Measurements from ENCODE around the gene BAIAP2. TPM values are rescaled to one million over a fixed set of nuclear protein-coding genes. Genes with fewer than 3 reads are reported as not detected.

Gene BAIAP2
- total RNA-seq, 3 donors from 2014 or later = 21.0 to 47.0 (median 37.6) TPM

- intact Hi-C loops (cut with DNase I; ENCODE audit: low total_unique reads) = loop anchor here (10.0 kb wide), 1 partner anchor 565 kb away; no protein-coding TSS in a partner anchor
- H3K36me3 ChIP-seq = no peaks in the 10 kb centered on the region
- peak overlapping the region in 2 of 3 donors; percentile 30 to 59 for H3K4me3 ChIP-seq
- DNase-seq (ENCODE audit: low spot score in 2 of 2) = no peak
- TF ChIP-seq, protein P1, sequence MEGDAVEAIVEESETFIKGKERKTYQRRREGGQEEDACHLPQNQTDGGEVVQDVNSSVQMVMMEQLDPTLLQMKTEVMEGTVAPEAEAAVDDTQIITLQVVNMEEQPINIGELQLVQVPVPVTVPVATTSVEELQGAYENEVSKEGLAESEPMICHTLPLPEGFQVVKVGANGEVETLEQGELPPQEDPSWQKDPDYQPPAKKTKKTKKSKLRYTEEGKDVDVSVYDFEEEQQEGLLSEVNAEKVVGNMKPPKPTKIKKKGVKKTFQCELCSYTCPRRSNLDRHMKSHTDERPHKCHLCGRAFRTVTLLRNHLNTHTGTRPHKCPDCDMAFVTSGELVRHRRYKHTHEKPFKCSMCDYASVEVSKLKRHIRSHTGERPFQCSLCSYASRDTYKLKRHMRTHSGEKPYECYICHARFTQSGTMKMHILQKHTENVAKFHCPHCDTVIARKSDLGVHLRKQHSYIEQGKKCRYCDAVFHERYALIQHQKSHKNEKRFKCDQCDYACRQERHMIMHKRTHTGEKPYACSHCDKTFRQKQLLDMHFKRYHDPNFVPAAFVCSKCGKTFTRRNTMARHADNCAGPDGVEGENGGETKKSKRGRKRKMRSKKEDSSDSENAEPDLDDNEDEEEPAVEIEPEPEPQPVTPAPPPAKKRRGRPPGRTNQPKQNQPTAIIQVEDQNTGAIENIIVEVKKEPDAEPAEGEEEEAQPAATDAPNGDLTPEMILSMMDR (IDR thresholded peaks at IDR 0.05) = no peak
- no peak for TF ChIP-seq POLR2AphosphoS5 (IDR thresholded peaks at IDR 0.05)
- H3K27me3 ChIP-seq = no peaks in the 10 kb centered on the region
- peaks cover 0 to 11% of the 10 kb centered on the region in 2 donors for H3K4me1 ChIP-seq
- H3K27ac ChIP-seq = peak overlapping the region in 1 of 2 donors; percentile 49
- no peaks in the 10 kb centered on the region for H3K9me3 ChIP-seq
Observed at GRCh38 chr17:80989586-80989913, 45.4 kb upstream of the BAIAP2 start.

DNA sequence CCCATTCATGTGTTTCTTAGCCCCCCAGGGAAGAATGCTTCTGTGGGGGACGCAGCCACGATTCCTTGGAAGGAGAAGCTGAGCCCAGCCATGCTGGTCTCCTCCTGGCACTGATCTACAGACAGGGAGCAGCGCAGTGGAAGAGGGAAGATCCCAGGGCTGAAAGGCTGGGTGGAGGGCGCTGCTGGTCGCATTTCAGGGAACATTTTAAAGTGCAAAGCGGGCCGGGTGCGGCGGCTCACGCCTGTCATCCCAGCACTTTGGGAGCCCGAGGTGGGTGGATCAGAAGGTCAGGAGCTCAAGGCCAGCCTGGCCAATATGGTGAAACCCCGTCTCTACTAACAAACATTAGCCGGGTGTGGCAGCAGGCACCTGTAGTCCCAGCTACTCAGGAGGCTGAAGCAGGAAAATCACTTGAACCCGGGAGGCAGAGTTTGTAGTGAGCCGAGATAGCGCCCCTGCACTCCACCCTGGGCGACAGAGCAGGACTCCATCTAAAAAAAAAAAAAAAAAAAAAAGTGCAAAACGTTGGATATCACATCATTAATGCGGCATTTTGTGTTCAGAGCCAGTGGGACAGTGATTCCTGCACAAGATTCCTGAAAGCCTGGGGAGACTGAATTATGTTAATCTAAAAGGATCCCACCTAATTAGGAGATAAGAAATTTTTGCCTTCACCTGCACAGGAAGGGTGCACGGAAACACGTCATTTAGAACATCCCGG is 43.9 kb upstream of the BAIAP2 start:
- intact Hi-C loops (cut with DNase I; ENCODE audit: low total_unique reads) = no loop called here
- Histone ChIP-seq H3K9me3 (no peaks in the 10 kb centered on the region), H3K27ac (peak overlapping the region; percentile 61 to 68), H3K4me3 (peak overlapping the region; percentile 85 to 98 (median 93)), H3K27me3 (no peaks in the 10 kb centered on the region), H3K36me3 (no peaks in the 10 kb centered on the region), H3K4me1 (peaks cover 0 to 11% of the 10 kb centered on the region in 2 donors)
- TF ChIP-seq POLR2AphosphoS5 (IDR thresholded peaks at IDR 0.05) (no peak), POLR2A (IDR thresholded peaks at IDR 0.05) (no peak)
- TF ChIP-seq, protein P1 (IDR thresholded peaks at IDR 0.05) = no peak
- DNase-seq (ENCODE audit: low spot score in 2 of 2) = no peak

DNA sequence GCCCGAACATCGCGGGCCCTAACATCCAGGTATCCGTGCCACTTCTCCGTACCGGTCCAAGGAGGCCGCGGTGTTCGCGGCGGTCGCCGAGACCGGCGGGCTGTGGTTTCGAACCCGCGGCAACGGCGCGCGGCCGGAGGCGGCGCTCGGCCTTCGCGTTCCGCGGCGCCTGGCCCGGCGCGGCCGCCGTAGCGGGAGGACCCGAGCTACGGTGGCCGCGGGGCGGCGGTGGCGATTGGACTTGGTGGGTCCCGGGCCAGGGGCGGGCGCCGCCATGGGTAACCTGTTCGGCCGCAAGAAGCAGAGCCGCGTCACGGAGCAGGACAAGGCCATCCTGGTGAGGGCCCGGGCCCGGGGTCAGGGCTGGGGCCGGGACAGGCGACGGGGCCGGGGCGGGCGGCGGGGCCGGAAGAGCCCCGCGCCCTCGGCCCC is 43.3 kb upstream of the BAIAP2 start, which contains the start of gene CHMP6:
Gene CHMP6, plus strand, starts transcription at position 197 of the 432 bp plus-strand sequence. Its CDS starts 78 bp downstream, at position 275.
- peak within 1 kb of the TSS; percentile 61 to 68 for H3K27ac ChIP-seq

GRCh38 chr17:80992077-80992947 is 42.6 kb upstream of the BAIAP2 start:
- no peaks in the 10 kb centered on the region for H3K36me3 ChIP-seq
- no peaks in the 10 kb centered on the region for H3K27me3 ChIP-seq
- intact Hi-C loops (cut with DNase I; ENCODE audit: low total_unique reads) = no loop called here
- H3K27ac ChIP-seq = peak overlapping the region; percentile 61 to 68
- H3K9me3 ChIP-seq = no peaks in the 10 kb centered on the region
- H3K4me3 ChIP-seq = peak overlapping the region; percentile 85 to 98 (median 93)
- TF ChIP-seq, protein P1 (IDR thresholded peaks at IDR 0.05) = no peak
- TF ChIP-seq POLR2A (IDR thresholded peaks at IDR 0.05) (no peak), POLR2AphosphoS5 (IDR thresholded peaks at IDR 0.05) (no peak)
- no peak for DNase-seq (ENCODE audit: low spot score in 2 of 2)
- H3K4me1 ChIP-seq = peaks cover 0 to 11% of the 10 kb centered on the region in 2 donors

More for the DNA sequence above, 43.3 kb upstream of the BAIAP2 start, which contains the start of gene CHMP6:
- peak in 1 of 2 donors; percentile 55 for DNase-seq (ENCODE audit: low spot score in 2 of 2)
- TF ChIP-seq, protein P1 (IDR thresholded peaks at IDR 0.05) = peak in 2 of 3 donors; percentile 20 to 35
- no peak for TF ChIP-seq POLR2A (IDR thresholded peaks at IDR 0.05)
- peak in 2 of 3 donors; percentile 8 to 60 for TF ChIP-seq POLR2AphosphoS5 (IDR thresholded peaks at IDR 0.05)
- intact Hi-C loops (cut with DNase I; ENCODE audit: low total_unique reads) = no loop called here
- Histone ChIP-seq H3K4me1 (peaks cover 0 to 11% of the 10 kb centered on the region in 2 donors), H3K36me3 (no peaks in the 10 kb centered on the region), H3K27me3 (no peaks in the 10 kb centered on the region), H3K9me3 (no peaks in the 10 kb centered on the region), H3K4me3 (peak within 1 kb of the TSS; percentile 85 to 98 (median 93))

All from breast epithelium (tissue), 4 donors.